LNCaP clone FGC (cell line): ENCODE results near the gene ZFP90.

ENCODE experiments used
- DNase-seq: peaks from one replicate; pipeline ENCODE4 v3.0.0-alpha.2; 2011; ENCODE audit warnings: low read depth
- H3K4me3 ChIP-seq: 2 replicates; pipeline ENCODE4 v1.5.1; 2011; ENCODE audit warnings: mild to moderate bottlenecking, low read depth, low read length, control low read depth
- TF ChIP-seq, protein P1 (sequence below): IDR thresholded peaks from 2 replicates; pipeline ENCODE4 v1.5.1; 2012; ENCODE audit warnings: mild to moderate bottlenecking; ENCODE audit not compliant: control insufficient read depth, insufficient read depth; ENCODE audit errors: extremely low read depth

The ZFP90 gene

DNA sequence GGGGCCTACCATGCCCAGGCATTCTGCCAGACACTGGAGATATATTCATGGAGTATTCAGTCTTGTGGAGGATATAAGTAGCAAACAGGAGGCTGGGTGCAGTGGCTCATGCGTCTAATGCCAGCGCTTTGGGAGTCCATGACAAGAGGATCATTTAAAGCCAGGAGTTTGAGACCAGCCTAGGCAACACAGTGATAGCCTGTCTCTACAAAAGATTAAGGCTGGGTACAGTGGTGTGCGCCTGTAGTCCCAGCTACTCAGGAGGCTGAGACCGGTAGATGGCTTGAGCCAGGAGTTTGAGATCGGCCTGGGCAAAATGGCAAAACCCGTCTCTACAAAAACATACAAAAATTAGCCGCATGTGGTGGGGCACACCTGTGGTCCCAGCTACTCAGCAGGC is 68.4 kb downstream of the ZFP90 start:
- no peak for DNase-seq
- TF ChIP-seq, protein P1, sequence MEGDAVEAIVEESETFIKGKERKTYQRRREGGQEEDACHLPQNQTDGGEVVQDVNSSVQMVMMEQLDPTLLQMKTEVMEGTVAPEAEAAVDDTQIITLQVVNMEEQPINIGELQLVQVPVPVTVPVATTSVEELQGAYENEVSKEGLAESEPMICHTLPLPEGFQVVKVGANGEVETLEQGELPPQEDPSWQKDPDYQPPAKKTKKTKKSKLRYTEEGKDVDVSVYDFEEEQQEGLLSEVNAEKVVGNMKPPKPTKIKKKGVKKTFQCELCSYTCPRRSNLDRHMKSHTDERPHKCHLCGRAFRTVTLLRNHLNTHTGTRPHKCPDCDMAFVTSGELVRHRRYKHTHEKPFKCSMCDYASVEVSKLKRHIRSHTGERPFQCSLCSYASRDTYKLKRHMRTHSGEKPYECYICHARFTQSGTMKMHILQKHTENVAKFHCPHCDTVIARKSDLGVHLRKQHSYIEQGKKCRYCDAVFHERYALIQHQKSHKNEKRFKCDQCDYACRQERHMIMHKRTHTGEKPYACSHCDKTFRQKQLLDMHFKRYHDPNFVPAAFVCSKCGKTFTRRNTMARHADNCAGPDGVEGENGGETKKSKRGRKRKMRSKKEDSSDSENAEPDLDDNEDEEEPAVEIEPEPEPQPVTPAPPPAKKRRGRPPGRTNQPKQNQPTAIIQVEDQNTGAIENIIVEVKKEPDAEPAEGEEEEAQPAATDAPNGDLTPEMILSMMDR, result no peak
- H3K4me3 ChIP-seq, result no peak overlapping the region

DNA sequence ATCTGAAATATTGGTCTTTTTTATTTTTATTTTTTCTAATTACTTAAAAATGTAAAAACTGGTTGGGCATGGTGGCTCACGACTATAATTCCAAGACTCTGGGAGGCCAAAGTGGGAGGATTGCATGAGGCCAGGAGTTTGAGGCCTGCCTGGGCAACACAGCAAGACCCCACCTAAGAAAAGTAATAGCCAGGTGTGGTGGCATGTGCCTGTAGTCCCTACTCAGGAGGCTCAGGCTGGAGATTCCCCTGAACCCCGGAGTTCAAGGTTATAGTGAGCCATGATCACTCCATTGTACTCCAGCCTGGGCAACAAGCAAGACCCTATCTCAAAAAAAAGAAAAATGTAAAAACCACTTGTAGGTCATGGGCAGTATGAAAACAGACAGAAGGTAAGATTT is 69.2 kb downstream of the ZFP90 start:
- no peak for DNase-seq
- TF ChIP-seq, protein P1, result no peak
- no peak overlapping the region for H3K4me3 ChIP-seq

DNA sequence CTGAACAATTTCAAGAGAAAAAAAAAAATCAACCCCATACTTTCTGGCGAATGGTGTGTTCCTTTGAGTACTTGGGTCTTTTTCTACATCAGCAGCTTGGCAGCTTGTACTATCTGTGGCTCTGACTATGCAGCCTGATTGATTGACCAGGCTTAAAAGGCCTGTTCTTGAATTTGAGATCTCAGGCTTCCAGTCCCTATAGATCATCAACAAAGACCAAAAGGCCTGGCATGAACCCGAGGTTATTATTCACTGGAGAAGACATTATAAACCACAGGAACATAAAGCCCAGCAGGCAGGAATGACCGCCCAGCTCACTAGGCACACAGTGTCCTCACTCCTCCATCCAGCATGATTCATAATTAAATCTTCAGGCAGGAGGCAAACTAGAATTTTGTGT is 73.9 kb downstream of the ZFP90 start:
- no peak overlapping the region for H3K4me3 ChIP-seq
- DNase-seq, result no peak
- TF ChIP-seq, protein P1, result no peak

DNA sequence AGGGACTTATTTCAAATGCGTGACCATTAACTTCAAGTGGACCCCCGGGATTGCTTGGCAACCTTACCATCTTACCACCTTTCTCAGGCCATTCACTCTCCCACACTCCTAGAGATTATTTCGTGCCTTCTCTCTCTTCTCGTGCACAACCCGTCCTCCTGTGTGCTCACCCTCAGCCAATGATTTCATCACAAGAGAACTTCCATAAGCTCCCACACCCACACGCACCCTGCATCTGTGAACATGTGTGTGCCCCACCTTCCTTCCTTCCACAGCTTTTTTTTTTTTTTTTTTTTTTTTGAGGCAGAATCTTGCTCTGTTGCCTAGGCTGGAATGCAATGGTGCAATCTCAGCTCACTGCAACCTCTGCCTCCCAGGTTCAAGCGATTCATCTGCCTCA is 78.6 kb downstream of the ZFP90 start:
- TF ChIP-seq, protein P1, result no peak

More for the DNA sequence above, 78.6 kb downstream of the ZFP90 start:
- H3K4me3 ChIP-seq, result no peak overlapping the region
- no peak for DNase-seq
